Amygdala (tissue), 56 donors: ENCODE data around the gene RNF207.

ENCODE experiments used
- DNase-seq, 56 donors: peaks; one replicate each; lab custom pipeline; 2025; lab: John Stamatoyannopoulos, UW

The RNF207 gene

GRCh38 chr1:6246497-6247467 lies 40.9 kb downstream of the RNF207 start:
- DNase-seq: peak in 48 of 56 donors; percentile 8 to 81 (median 49)

- DNase-seq: no peak
These were observed 41.7 kb downstream of the RNF207 start for GRCh38 chr1:6247651-6248050.

GRCh38 chr1:6248161-6248776 lies 42.4 kb downstream of the RNF207 start:
- no peak for DNase-seq

DNA sequence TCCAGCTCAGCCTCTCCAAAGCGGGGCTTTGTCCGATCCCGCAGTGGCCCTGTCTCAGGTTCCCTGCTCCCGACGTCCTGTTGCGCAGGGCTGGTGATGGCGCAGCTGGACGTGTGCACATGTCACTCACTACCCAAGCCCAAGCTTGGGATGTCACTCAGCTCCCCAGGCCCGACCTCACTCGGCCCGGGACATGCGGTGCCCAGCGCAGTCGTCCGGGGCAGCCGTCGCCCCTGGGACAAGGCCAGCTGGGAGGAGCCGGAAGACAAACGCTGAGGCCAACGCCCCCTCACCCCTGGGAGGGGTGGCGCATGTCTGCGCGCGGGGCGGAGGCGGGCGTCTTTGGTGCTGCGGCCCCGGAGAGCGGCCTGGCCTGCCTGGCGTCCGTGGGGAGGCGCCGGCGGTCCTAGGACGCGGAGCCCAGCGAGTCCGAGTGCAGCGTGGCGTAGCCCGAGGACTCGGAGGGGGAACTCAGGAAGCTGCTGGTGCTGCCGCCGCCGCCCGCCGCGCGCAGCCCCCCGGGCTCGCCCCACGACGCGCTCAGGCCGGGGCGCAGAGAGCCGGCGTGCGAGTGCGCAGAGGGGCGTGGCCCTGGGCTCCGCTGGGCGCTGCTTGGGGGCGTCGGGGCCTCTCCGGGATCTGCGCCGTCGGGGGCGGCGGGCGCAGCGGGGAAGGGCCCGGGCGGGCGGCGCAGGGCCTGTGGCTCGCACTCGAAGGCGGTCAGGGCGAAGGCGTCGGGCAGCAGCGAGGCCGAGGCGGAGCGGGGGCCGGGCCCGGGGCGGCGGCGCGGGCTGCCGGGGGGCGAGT lies 43.2 kb downstream of the RNF207 start:
- DNase-seq: no peak

DNA sequence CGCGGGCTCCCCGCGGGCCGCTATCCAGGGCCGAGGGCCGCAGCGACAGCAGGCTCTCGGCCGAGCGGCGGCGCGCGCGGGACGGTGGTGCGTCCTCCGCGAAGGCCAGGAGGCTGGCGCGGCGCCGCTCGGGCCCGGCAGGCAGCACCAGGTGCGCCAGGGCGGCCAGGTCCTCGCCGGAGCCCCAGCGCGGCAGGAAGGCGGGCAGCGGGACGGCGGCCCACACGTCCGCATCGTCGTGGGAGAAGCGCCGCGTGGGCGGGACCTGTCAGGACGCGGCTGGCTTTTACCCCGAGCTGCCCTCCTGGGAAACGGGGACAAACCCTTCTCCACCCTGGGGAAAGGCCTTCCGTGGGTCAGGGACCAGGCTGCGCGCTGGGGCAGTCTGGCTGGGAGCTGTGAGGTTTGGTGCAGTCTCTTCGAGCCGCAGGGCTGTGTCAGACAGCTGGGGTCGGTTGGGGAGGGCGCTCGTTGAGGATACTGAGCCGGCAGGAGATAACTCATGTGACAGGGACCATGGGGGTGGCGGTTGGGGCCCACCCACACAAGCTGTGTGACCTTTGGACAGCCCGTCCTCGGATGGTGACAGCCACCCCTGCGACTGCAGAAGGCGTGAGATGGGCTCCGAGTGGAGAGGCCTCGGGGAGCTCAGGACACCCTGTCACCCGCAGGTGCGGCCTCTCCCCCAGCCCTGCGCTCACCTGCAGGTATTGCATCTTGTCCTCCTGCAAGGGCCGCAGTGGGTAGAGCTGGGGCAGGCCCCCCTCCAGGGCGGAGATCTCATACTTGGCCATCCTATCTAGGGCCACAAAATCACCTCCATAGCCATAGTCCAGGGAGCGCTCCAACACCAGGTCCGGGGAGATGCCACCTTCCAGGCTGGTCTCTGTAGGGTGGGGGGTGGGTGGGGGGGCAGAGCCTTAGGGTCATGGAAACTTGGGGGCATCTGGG lies 44.1 kb downstream of the RNF207 start:
- DNase-seq: no peak

DNA sequence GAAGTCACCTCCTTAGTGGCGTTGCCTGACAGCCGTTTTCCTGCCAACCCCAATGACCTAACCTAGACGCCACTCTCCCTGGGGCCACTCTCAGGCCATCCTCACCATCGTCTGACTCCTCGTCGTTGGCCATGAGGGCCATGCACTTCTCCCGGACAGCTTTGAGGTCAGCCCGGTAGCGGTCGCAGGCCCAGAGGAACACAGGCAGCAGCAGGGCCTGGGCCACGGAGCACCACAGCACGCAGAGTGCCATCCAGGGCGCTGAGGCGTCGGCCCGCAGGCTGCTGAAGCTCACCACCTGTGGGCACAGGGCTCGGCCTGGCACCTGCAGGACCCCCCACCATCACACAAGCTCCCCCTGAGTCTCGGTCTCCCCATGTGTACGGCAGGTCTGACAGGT lies 45.3 kb downstream of the RNF207 start:
- no peak for DNase-seq

DNA sequence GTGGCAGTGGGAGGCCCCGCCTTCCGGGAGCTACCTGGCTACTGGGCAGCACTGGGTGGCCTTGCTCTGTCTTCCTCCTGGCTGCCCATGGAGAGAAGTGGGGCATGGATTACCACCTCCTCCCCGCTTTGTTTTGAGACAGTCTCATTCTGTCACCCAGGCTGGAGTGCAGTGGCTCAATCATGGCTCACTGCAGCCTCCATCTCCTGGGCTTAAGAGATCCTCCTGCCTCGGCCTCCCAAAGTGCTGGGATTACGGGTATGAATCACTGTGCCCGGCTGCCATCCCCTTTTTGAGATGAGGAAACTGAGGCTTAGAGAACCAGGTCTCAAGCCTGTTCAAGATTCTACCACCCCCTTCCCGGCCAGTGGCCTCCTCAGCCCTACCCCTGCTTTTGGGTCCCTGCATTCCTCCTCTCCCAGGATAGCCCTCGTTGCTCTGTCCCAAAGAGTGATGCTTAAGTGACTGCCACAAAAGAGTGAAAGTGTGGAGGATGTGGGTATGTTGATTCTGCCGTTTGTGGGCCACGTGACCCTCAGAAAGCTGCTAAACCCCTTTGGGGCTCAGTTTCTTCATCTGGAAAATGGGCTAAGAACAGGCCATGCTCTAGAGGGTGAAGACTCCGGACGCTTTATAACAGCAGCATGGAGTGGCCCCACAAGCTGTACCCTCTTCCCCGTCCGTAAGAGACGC lies 45.9 kb downstream of the RNF207 start:
- DNase-seq: no peak

DNA sequence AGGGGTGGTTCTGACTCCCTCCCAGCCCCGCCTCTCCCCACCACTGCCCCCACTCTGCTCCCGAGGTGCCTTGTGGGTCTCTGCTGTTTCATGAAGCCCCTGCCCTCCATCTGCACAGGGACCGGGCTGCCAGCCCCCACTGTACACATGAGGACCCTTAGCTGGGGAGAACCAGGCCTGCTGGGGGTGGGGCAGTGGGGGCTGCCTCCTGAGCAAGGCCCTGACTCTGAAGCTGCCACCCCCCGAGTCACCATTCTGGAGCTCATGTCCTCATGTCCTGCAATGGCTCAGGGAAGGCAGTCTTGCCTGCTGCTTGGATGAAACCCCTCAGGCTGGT lies 46.4 kb downstream of the RNF207 start:
- DNase-seq: no peak

- DNase-seq: no peak
These were observed 47.5 kb downstream of the RNF207 start for GRCh38 chr1:6253380-6253779.

DNA sequence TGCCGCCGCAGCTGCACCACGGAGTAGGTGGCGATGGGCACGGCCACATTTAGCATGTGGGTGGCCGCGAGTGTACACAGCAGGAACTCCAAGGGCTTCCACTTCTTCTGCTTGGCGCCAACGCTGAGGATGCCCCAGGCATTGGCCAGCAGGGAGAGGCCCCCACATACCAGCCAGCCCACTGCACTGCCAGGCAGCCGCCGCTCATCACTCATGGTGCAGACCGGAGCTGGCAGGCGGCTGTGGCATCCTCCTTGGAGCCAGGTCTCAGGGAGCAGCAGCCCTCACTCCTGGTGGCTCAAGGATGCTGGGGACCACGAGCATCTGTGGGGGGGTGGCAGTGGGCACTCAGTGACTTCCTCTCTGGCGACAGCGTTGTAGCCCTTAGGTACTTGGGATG lies 48.8 kb downstream of the RNF207 start:
- no peak for DNase-seq

- DNase-seq: no peak
These were observed 50.7 kb downstream of the RNF207 start for GRCh38 chr1:6256645-6257044.

DNA sequence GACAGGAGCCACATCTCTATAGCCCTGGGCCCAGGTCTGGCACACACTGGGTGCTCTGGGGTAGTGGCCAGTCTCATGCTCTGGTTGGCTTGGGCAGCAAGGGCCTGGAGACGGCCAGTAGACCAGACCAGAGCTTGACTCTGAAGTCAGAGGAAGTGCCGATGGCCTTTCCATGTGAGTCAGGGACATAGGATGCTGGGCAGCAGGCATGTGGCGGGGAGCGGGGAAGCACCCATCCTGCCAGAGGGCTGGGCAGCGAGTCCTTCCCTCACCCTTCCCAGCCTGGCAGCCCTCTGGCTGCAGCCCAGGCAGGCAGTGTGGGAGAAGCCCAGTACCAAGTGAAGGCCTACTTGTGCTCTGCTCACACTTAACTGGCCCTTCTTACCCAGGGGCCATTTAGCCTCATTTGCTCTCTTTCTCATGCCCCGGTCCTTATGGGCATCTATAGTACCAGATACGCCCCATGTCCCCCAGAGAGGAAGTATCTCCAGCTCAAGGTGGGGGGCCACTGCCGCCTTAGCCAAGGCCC lies 51.7 kb downstream of the RNF207 start:
- no peak for DNase-seq

- DNase-seq: no peak
These were observed 52.8 kb downstream of the RNF207 start for GRCh38 chr1:6258675-6259074.

- DNase-seq: peak in 23 of 56 donors; percentile 10 to 63 (median 32)
These were observed 53.8 kb downstream of the RNF207 start for GRCh38 chr1:6259491-6260362.

GRCh38 chr1:6260433-6260934 lies 54.6 kb downstream of the RNF207 start:
- DNase-seq: no peak

- peak in 1 of 56 donors; percentile 27 for DNase-seq
These were observed 55.2 kb downstream of the RNF207 start, which contains the start of gene GPR153 for GRCh38 chr1:6260961-6261614. GPR153 (minus strand) TSS chr1:6261098; CDS start chr1:6254905, 6,193 bp downstream.

- DNase-seq: no peak
These were observed 55.7 kb downstream of the RNF207 start for GRCh38 chr1:6261615-6261995.
